Neural cell (in vitro differentiated cells): ENCODE data around the gene STPG4.

ENCODE experiments used
- CTCF ChIP-seq: fragments of 450-650 bp; IDR thresholded peaks from 2 replicates; pipeline ENCODE4 v1.5.1; 2014; ENCODE audit warnings: antibody characterized with exemption, mild to moderate bottlenecking, moderate library complexity; ENCODE audit not compliant: poor library complexity, severe bottlenecking
- EP300 ChIP-seq: fragments of 450-650 bp; conservative IDR thresholded peaks from 2 replicates; pipeline ENCODE4 v1.6.1; 2014; ENCODE audit warnings: antibody characterized with exemption, mild to moderate bottlenecking, moderate library complexity; ENCODE audit not compliant: poor library complexity, severe bottlenecking
- EZH2 ChIP-seq: fragments of 200-600, 300-800 bp; shearing (Covaris generic), sonication (generic); IDR thresholded peaks from 2 replicates; pipeline ENCODE4 v1.6.1; 2014; ENCODE audit warnings: antibody characterized with exemption, low read length, borderline replicate concordance, mild to moderate bottlenecking; ENCODE audit not compliant: insufficient read depth, poor library complexity, severe bottlenecking
- MXI1 ChIP-seq: fragments of 450-650 bp; conservative IDR thresholded peaks from 2 replicates; pipeline ENCODE4 v1.6.1; 2014; ENCODE audit warnings: antibody characterized with exemption, mild to moderate bottlenecking; ENCODE audit not compliant: poor library complexity, severe bottlenecking
- POLR2AphosphoS5 ChIP-seq: IDR thresholded peaks from 2 replicates; pipeline ENCODE4 v1.6.1; 2012
- RAD21 ChIP-seq: fragments of 450-650 bp; conservative IDR thresholded peaks from 2 replicates; pipeline ENCODE4 v1.6.1; 2014; ENCODE audit warnings: antibody characterized with exemption, mild to moderate bottlenecking, moderate library complexity
- REST ChIP-seq: IDR thresholded peaks from 2 replicates; pipeline ENCODE4 v1.6.1; 2012; ENCODE audit warnings: borderline replicate concordance
- SMC3 ChIP-seq: fragments of 450-650 bp; conservative IDR thresholded peaks from 2 replicates; pipeline ENCODE4 v1.6.1; 2014; ENCODE audit warnings: antibody characterized with exemption, mild to moderate bottlenecking, moderate library complexity; ENCODE audit not compliant: poor library complexity
- TAF1 ChIP-seq: IDR thresholded peaks from 2 replicates; pipeline ENCODE4 v1.6.1; 2012; ENCODE audit warnings: low read depth

DNA sequence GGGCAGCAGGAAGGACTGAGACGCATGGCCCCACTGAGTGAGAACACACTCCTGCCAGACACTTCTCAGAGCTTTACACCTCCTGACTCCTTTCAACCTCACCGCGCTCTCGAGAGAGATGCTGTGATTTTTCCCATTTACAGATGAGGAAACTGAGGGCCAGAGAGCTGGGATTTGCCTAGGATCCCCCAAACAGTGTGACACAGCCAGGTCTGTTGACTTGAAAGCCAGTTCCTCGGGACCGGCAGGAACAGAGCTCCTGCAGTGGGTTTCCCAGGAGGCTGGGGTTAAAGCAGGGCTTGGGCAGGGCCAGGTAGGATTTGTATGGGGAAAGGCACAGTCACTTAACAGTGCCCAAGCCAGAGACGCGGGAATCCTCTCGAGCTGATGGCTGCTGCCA lies 81.9 kb downstream of the STPG4 start:
- no peak for TF ChIP-seq CTCF
- TF ChIP-seq SMC3, result no peak
- TF ChIP-seq EZH2, result no peak
- TF ChIP-seq EP300, result no peak
- no peak for TF ChIP-seq POLR2AphosphoS5
- TF ChIP-seq REST, result no peak
- no peak for TF ChIP-seq RAD21
- no peak for TF ChIP-seq MXI1
- no peak for TF ChIP-seq TAF1
